GM19099 (cell line): ENCODE data around the gene POLH.

ENCODE experiments used
- POLR2A ChIP-seq: IDR thresholded peaks from 3 replicates; pipeline ENCODE4 v1.6.1; 2011; ENCODE audit warnings: low read depth; ENCODE audit not compliant: insufficient read length; ENCODE audit errors: extremely low read depth

Gene POLH

GRCh38 chr6:43647613-43648012, 71.6 kb downstream of the POLH start:
- no peak for TF ChIP-seq POLR2A

DNA sequence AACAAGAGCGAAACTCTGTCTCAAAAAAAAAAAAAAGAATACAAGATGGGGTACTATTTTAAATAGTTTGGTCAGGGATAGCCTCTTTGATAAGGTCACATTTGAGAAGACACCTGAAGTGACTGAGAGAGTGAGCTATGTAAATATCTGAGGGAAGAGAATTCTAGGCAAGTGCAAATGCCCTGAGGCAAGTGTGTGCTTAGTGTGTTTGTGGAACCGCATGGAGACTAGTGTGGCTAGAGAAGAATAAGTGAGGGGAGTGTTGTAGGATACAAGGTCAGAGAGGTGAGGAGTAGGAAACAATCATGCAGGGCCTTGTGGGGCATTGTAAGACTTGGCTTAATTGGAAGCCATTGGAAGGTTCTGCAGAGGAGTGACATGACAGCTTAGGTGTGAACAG, 72.3 kb downstream of the POLH start:
- no peak for TF ChIP-seq POLR2A

DNA sequence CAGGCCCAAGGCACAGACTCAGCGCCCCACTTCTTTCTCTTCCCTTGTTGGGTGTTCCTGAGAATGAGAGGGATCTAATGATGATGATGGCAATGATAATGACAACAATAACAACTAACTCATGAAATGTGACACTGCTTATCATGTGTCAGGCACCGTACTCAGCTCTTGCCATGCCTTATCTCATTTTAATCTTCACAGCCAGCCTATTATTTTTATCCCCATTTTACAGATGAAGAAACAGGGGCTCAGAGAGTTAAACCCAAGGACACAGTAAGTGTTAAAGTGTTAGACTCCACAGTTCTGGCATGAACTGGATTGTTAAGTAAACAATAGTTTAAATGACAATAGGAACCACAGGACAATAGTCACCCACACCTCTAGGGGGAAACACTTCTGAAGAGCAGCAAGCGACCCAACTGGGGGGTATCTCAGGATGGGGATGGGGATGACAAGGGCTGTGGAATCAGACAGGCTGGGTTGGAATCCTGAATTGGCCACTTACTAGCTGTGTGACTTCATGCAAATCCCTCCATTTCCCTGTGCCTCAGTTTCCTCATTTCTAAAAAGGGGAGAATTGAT, 81.3 kb downstream of the POLH start:
- no peak for TF ChIP-seq POLR2A

DNA sequence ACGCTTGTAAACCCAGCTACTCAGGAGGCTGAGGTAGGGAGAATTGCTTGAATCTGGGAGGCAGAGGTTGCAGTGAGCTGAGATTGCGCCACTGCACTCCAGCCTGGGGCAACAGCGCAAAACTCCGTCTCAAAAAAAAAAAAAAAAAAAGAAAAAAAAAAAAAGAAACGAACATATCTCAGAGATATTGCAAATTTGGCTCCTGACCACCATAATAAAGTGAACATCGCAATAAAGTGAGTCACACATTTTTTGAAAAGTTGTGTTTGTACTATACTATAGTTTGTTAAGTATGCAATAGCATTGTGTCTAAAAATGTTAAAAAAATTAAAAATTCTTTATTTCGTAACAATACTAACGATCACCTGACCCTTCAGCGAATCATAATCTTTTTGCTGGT, 82.2 kb downstream of the POLH start:
- no peak for TF ChIP-seq POLR2A
